Thymus (tissue), 14 donors: ENCODE measurements around the gene MZT1. TPM values are rescaled to one million over a fixed set of nuclear protein-coding genes. Genes with fewer than 3 reads are reported as not detected.

ENCODE experiments used
- DNase-seq, 9 donors: peaks; one replicate each; pipeline ENCODE4 v3.0.0-alpha.2; 2013; ENCODE audit warnings: low spot score in 9 of 9, low read depth in 6 of 9, missing footprints in 1 of 9
- H3K27ac ChIP-seq, 2 donors: one replicate each; pipeline ENCODE4 v1.5.1; 2013; ENCODE audit warnings: control low read depth in 1 of 2, low read depth in 1 of 2, low read length in 1 of 2, mild to moderate bottlenecking in 1 of 2, moderate library complexity in 1 of 2
- H3K27me3 ChIP-seq, 2 donors: one replicate each; pipeline ENCODE4 v1.5.1; 2013; ENCODE audit warnings: low read length in 1 of 2; ENCODE audit not compliant: control insufficient read depth in 2 of 2, insufficient read depth in 1 of 2
- H3K36me3 ChIP-seq, 2 donors: one replicate each; pipeline ENCODE4 v1.5.1; 2013; ENCODE audit warnings: low read length in 1 of 2, mild to moderate bottlenecking in 1 of 2, moderate library complexity in 1 of 2; ENCODE audit not compliant: control insufficient read depth in 2 of 2, insufficient read depth in 2 of 2
- H3K4me1 ChIP-seq, 2 donors: one replicate each; pipeline ENCODE4 v1.5.1; 2013; ENCODE audit warnings: low read length in 2 of 2; ENCODE audit not compliant: control insufficient read depth in 2 of 2, insufficient read depth in 2 of 2
- H3K4me3 ChIP-seq, 2 donors: one replicate each; pipeline ENCODE4 v1.5.1; 2013; ENCODE audit warnings: low read length in 2 of 2, control low read depth in 1 of 2, mild to moderate bottlenecking in 1 of 2
- H3K9me3 ChIP-seq, 2 donors: one replicate each; pipeline ENCODE4 v1.5.1; 2013; ENCODE audit warnings: low read length in 1 of 2, mild to moderate bottlenecking in 1 of 2; ENCODE audit not compliant: control insufficient read depth in 2 of 2, insufficient read depth in 1 of 2
- WGBS: extraction: QIAGEN DNeasy Blood & Tissue Kit; methylation state at CpG from one replicate; pipeline ENCODE4 v1.1.7; 2013; 5-methylcytosine and 5-hydroxymethylcytosine counted together
- long read RNA-seq, 10 donors: transcript quantifications; one replicate each; lab custom pipeline, GENCODE V29; 2026
- polyA plus RNA-seq: library from polyadenylated mRNA; stranded (reverse); fragments of 200-250 nt; gene quantifications from one replicate; pipeline ENCODE4 v1.2.3, GENCODE V29; 2013
- total RNA-seq: library from RNA; stranded (reverse); fragments of 120-200 nt; gene quantifications from one replicate; pipeline ENCODE4 v1.2.4, GENCODE V29; 2013
- donor health status: healthy.

MZT1 gene
- total RNA-seq (9.6 TPM), polyA plus RNA-seq (18.6 TPM)
- long read RNA-seq, donor 1, transcript MZT1-201 (3 exons, 2,299 nt): major isoform, 5 of 5 reads
- long read RNA-seq, donor 1, partial matches to known transcripts: 0 of 5 reads
- long read RNA-seq, donor 1, other reads (novel, unspliced or antisense): 0 of 5 reads
- long read RNA-seq, donor 2: 0 reads
- long read RNA-seq, donor 3, transcript MZT1-201 (3 exons, 2,299 nt): major isoform, 46 of 46 reads
- long read RNA-seq, donor 3, partial matches to known transcripts: 0 of 46 reads
- long read RNA-seq, donor 3, other reads (novel, unspliced or antisense): 0 of 46 reads
- long read RNA-seq, donor 4, transcript MZT1-201 (3 exons, 2,299 nt): major isoform, 12 of 12 reads
- long read RNA-seq, donor 4, partial matches to known transcripts: 0 of 12 reads
- long read RNA-seq, donor 4, other reads (novel, unspliced or antisense): 0 of 12 reads
- long read RNA-seq, donor 5, transcript MZT1-201 (3 exons, 2,299 nt): major isoform, 60 of 60 reads
- long read RNA-seq, donor 5, partial matches to known transcripts: 0 of 60 reads
- long read RNA-seq, donor 5, other reads (novel, unspliced or antisense): 0 of 60 reads
- long read RNA-seq, donor 6, transcript MZT1-201 (3 exons, 2,299 nt): major isoform, 18 of 18 reads
- long read RNA-seq, donor 6, partial matches to known transcripts: 0 of 18 reads
- long read RNA-seq, donor 6, other reads (novel, unspliced or antisense): 0 of 18 reads
- long read RNA-seq, donor 7, transcript MZT1-201 (3 exons, 2,299 nt): major isoform, 35 of 35 reads
- long read RNA-seq, donor 7, partial matches to known transcripts: 0 of 35 reads
- long read RNA-seq, donor 7, other reads (novel, unspliced or antisense): 0 of 35 reads
- long read RNA-seq, donor 8, transcript MZT1-201 (3 exons, 2,299 nt): major isoform, 16 of 16 reads
- long read RNA-seq, donor 8, partial matches to known transcripts: 0 of 16 reads
- long read RNA-seq, donor 8, other reads (novel, unspliced or antisense): 0 of 16 reads
- long read RNA-seq, donor 9, transcript MZT1-201 (3 exons, 2,299 nt): major isoform, 26 of 26 reads
- long read RNA-seq, donor 9, partial matches to known transcripts: 0 of 26 reads
- long read RNA-seq, donor 9, other reads (novel, unspliced or antisense): 0 of 26 reads
- long read RNA-seq, donor 10, transcript MZT1-201 (3 exons, 2,299 nt): major isoform, 22 of 22 reads
- long read RNA-seq, donor 10, partial matches to known transcripts: 0 of 22 reads
- long read RNA-seq, donor 10, other reads (novel, unspliced or antisense): 0 of 22 reads

- H3K27me3 ChIP-seq: no peaks in the 10 kb centered on the region
- H3K27ac ChIP-seq: peak within 1 kb of the TSS; percentile 82 to 84
- DNase-seq: peak; percentile 96 to 99 (median 97)
- WGBS: under 1% methylated on average over 71 of the region's 71 CpGs
- H3K4me1 ChIP-seq: peaks cover 5 to 10% of the 10 kb centered on the region in 2 donors
- H3K4me3 ChIP-seq: peak within 1 kb of the TSS; percentile 87 to 98
- peaks cover 0 to 3% of the 10 kb centered on the region in 2 donors for H3K36me3 ChIP-seq
- H3K9me3 ChIP-seq: no peaks in the 10 kb centered on the region
Measured at GRCh38 chr13:72727417-72728289, at the start of gene MZT1, which contains the start of gene BORA. TSS of gene MZT1 (minus strand) at chr13:72727629. CDS start at chr13:72727602, 27 bp downstream. TSS of gene BORA (plus strand) at chr13:72727923. CDS start at chr13:72728941, 1,018 bp downstream.

- Histone ChIP-seq H3K4me3 (no peak overlapping the region), H3K9me3 (no peaks in the 10 kb centered on the region), H3K4me1 (no peaks in the 10 kb centered on the region), H3K27me3 (no peaks in the 10 kb centered on the region), H3K36me3 (peaks cover 24 to 80% of the 10 kb centered on the region in 2 donors), H3K27ac (no peak overlapping the region)
- DNase-seq: no peak
- WGBS: 98% methylated on average over 2 of the region's 2 CpGs
Measured at GRCh38 chr13:72774019-72774418, 46.6 kb upstream of the MZT1 start.

- Histone ChIP-seq H3K36me3 (peaks cover 33 to 85% of the 10 kb centered on the region in 2 donors), H3K27ac (no peak overlapping the region), H3K9me3 (no peaks in the 10 kb centered on the region), H3K4me1 (no peaks in the 10 kb centered on the region), H3K27me3 (no peaks in the 10 kb centered on the region), H3K4me3 (no peak overlapping the region)
- no peak for DNase-seq
- 96% methylated on average over 2 of the region's 2 CpGs for WGBS
Measured at GRCh38 chr13:72763411-72763810, 36.0 kb upstream of the MZT1 start.

GRCh38 chr13:72760189-72760588, 32.8 kb upstream of the MZT1 start:
- Histone ChIP-seq H3K27ac (no peak overlapping the region), H3K4me3 (no peak overlapping the region), H3K4me1 (no peaks in the 10 kb centered on the region), H3K9me3 (no peaks in the 10 kb centered on the region), H3K36me3 (peaks cover 38 to 81% of the 10 kb centered on the region in 2 donors), H3K27me3 (no peaks in the 10 kb centered on the region)
- no peak for DNase-seq
- WGBS: 97% methylated on average over 3 of the region's 3 CpGs

- WGBS: 74% methylated on average over 4 of the region's 4 CpGs
- no peak for DNase-seq
- no peak overlapping the region for H3K27ac ChIP-seq
- peaks cover 41 to 76% of the 10 kb centered on the region in 2 donors for H3K36me3 ChIP-seq
- H3K4me3 ChIP-seq: no peak overlapping the region
- no peaks in the 10 kb centered on the region for H3K27me3 ChIP-seq
- no peaks in the 10 kb centered on the region for H3K4me1 ChIP-seq
- no peaks in the 10 kb centered on the region for H3K9me3 ChIP-seq
Measured at GRCh38 chr13:72757792-72758535, 30.5 kb upstream of the MZT1 start.

GRCh38 chr13:72754111-72754510, 26.7 kb upstream of the MZT1 start:
- no peak overlapping the region for H3K4me3 ChIP-seq
- no peaks in the 10 kb centered on the region for H3K9me3 ChIP-seq
- no peaks in the 10 kb centered on the region for H3K27me3 ChIP-seq
- H3K4me1 ChIP-seq: no peaks in the 10 kb centered on the region
- H3K36me3 ChIP-seq: peaks cover 28 to 75% of the 10 kb centered on the region in 2 donors
- H3K27ac ChIP-seq: no peak overlapping the region
- no peak for DNase-seq
- 96% methylated on average over 6 of the region's 6 CpGs for WGBS

DNA sequence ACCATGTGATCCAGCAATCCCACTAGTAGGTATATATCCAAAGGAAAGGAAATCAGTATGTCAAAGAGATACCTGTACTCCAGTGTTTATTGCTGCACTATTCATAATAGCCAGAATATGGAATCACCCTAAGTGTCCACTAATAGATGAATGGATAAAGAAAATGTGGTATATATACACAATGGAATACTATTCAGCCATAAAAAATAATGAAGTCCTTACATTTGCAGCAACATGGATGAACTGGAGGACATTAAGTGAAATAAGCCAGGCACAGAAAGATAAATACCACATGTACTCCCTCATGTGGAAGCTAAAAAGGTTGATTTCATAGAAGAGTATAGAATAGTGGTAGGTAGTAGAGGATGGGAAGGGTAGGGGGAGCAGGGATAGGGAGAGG, 23.8 kb upstream of the MZT1 start:
- Histone ChIP-seq H3K9me3 (no peaks in the 10 kb centered on the region), H3K4me3 (no peak overlapping the region), H3K27me3 (no peaks in the 10 kb centered on the region), H3K27ac (no peak overlapping the region), H3K36me3 (peaks cover 27 to 74% of the 10 kb centered on the region in 2 donors), H3K4me1 (no peaks in the 10 kb centered on the region)
- DNase-seq: no peak
